GM19023 (cell line): ENCODE results near the gene HECW1.

Experiments used
- ATAC-seq: cut with Tn5 transposase; IDR thresholded peaks from one replicate; pipeline ENCODE4 v1.9.1; 2021; ENCODE audit warnings: mild to moderate bottlenecking, moderate library complexity; ENCODE audit not compliant: unreplicated experiment

The HECW1 gene

GRCh38 chr7:43142703-43143102, 30.3 kb downstream of the HECW1 start:
- no peak for ATAC-seq

- no peak for ATAC-seq
Measured at GRCh38 chr7:43143918-43144589, 31.6 kb downstream of the HECW1 start.

GRCh38 chr7:43148161-43148731, 35.8 kb downstream of the HECW1 start:
- no peak for ATAC-seq

- ATAC-seq = no peak
Measured at GRCh38 chr7:43151076-43151475, 38.6 kb downstream of the HECW1 start.

- no peak for ATAC-seq
Measured at GRCh38 chr7:43152696-43153095, 40.2 kb downstream of the HECW1 start.

- ATAC-seq = no peak
Measured at GRCh38 chr7:43155636-43156035, 43.2 kb downstream of the HECW1 start.

- no peak for ATAC-seq
Measured at GRCh38 chr7:43163885-43164284, 51.4 kb downstream of the HECW1 start.

GRCh38 chr7:43164757-43165156, 52.3 kb downstream of the HECW1 start:
- ATAC-seq = peak; percentile 82

- ATAC-seq = no peak
Measured at GRCh38 chr7:43166686-43167085, 54.2 kb downstream of the HECW1 start.

- ATAC-seq = no peak
Measured at GRCh38 chr7:43169076-43169475, 56.6 kb downstream of the HECW1 start.

GRCh38 chr7:43170571-43170970, 58.1 kb downstream of the HECW1 start:
- ATAC-seq = no peak

GRCh38 chr7:43175570-43176200, 63.2 kb downstream of the HECW1 start:
- no peak for ATAC-seq

- ATAC-seq = no peak
Measured at GRCh38 chr7:43179393-43179792, 66.9 kb downstream of the HECW1 start.

GRCh38 chr7:43192806-43193460, 80.5 kb downstream of the HECW1 start:
- ATAC-seq = no peak

GRCh38 chr7:43193893-43194292, 81.4 kb downstream of the HECW1 start:
- ATAC-seq = no peak

GRCh38 chr7:43195256-43195655, 82.8 kb downstream of the HECW1 start:
- no peak for ATAC-seq

- ATAC-seq = no peak
Measured at GRCh38 chr7:43195768-43196167, 83.3 kb downstream of the HECW1 start.

- no peak for ATAC-seq
Measured at GRCh38 chr7:43196379-43196778, 83.9 kb downstream of the HECW1 start.

- no peak for ATAC-seq
Measured at GRCh38 chr7:43198016-43198415, 85.6 kb downstream of the HECW1 start.

GRCh38 chr7:43198599-43199090, 86.2 kb downstream of the HECW1 start:
- no peak for ATAC-seq

GRCh38 chr7:43199371-43200160, 87.1 kb downstream of the HECW1 start:
- no peak for ATAC-seq
